ENCODE measurements around the gene MAOA. TPM values are rescaled to one million over a fixed set of nuclear protein-coding genes. Genes with fewer than 3 reads are reported as not detected.

MAOA gene
- polyA plus RNA-seq, 1 donor from 2014 or later, result 1.3 TPM

- Histone ChIP-seq H3K36me3 (ENCODE audit: insufficient read depth, low read length) (no peaks in the 10 kb centered on the region), H3K9me3 (ENCODE audit: low read length) (no peaks in the 10 kb centered on the region), H3K79me2 (replicated peaks; ENCODE audit: insufficient read depth, low read length) (no peaks in the 10 kb centered on the region), H3F3A (ENCODE audit: insufficient read depth, low read length, poor library complexity, severe bottlenecking) (no peaks in the 10 kb centered on the region), H3K9ac (ENCODE audit: low read length) (no peak overlapping the region), H3K9me2 (ENCODE audit: insufficient read depth, low read length) (no peaks in the 10 kb centered on the region), H3K4me2 (ENCODE audit: low read length) (no peak overlapping the region), H2AFZ (ENCODE audit: low read depth, low read length) (no peak overlapping the region), H3K27ac (ENCODE audit: low read length) (no peak overlapping the region), H3K4me3 (ENCODE audit: low read length) (no peak overlapping the region), H3K27me3 (ENCODE audit: insufficient read depth, low read depth, low read length) (no peaks in the 10 kb centered on the region), H4K20me1 (ENCODE audit: insufficient read depth) (no peaks in the 10 kb centered on the region)
- TF ChIP-seq MXI1 (conservative IDR thresholded peaks at IDR 0.05; ENCODE audit: poor library complexity, severe bottlenecking) (no peak), SMC3 (conservative IDR thresholded peaks at IDR 0.05; ENCODE audit: poor library complexity) (no peak), EZH2 (IDR thresholded peaks at IDR 0.05; ENCODE audit: borderline replicate concordance, insufficient read depth, low read length, poor library complexity, severe bottlenecking) (no peak), POLR2AphosphoS5 (IDR thresholded peaks at IDR 0.05) (no peak), REST (IDR thresholded peaks at IDR 0.05; ENCODE audit: borderline replicate concordance) (no peak), RAD21 (conservative IDR thresholded peaks at IDR 0.05) (no peak), CTCF (IDR thresholded peaks at IDR 0.05; ENCODE audit: poor library complexity, severe bottlenecking) (no peak)
Observed at GRCh38 chrX:43744284-43744683, 88.2 kb downstream of the MAOA start.

GRCh38 chrX:43745938-43746721 is 90.0 kb downstream of the MAOA start:
- Histone ChIP-seq H3K9ac (ENCODE audit: low read length) (no peak overlapping the region), H3K36me3 (ENCODE audit: insufficient read depth, low read length) (no peaks in the 10 kb centered on the region), H3K4me2 (ENCODE audit: low read length) (no peak overlapping the region), H3K4me3 (ENCODE audit: low read length) (no peak overlapping the region), H3K9me3 (ENCODE audit: low read length) (no peaks in the 10 kb centered on the region), H3K27ac (ENCODE audit: low read length) (no peak overlapping the region), H4K20me1 (ENCODE audit: insufficient read depth) (no peaks in the 10 kb centered on the region), H3K27me3 (ENCODE audit: insufficient read depth, low read depth, low read length) (no peaks in the 10 kb centered on the region), H3F3A (ENCODE audit: insufficient read depth, low read length, poor library complexity, severe bottlenecking) (no peaks in the 10 kb centered on the region), H2AFZ (ENCODE audit: low read depth, low read length) (no peak overlapping the region), H3K79me2 (replicated peaks; ENCODE audit: insufficient read depth, low read length) (no peaks in the 10 kb centered on the region), H3K9me2 (ENCODE audit: insufficient read depth, low read length) (no peaks in the 10 kb centered on the region)
- no peak for TF ChIP-seq EP300 (conservative IDR thresholded peaks at IDR 0.05; ENCODE audit: poor library complexity, severe bottlenecking)
- TF ChIP-seq RAD21 (conservative IDR thresholded peaks at IDR 0.05), result no peak
- no peak for TF ChIP-seq MXI1 (conservative IDR thresholded peaks at IDR 0.05; ENCODE audit: poor library complexity, severe bottlenecking)
- no peak for TF ChIP-seq TAF1 (IDR thresholded peaks at IDR 0.05; ENCODE audit: low read depth)
- no peak for TF ChIP-seq POLR2AphosphoS5 (IDR thresholded peaks at IDR 0.05)
- TF ChIP-seq EZH2 (IDR thresholded peaks at IDR 0.05; ENCODE audit: borderline replicate concordance, insufficient read depth, low read length, poor library complexity, severe bottlenecking), result no peak
- no peak for TF ChIP-seq SMC3 (conservative IDR thresholded peaks at IDR 0.05; ENCODE audit: poor library complexity)
- TF ChIP-seq REST (IDR thresholded peaks at IDR 0.05; ENCODE audit: borderline replicate concordance), result no peak
- TF ChIP-seq CTCF (IDR thresholded peaks at IDR 0.05; ENCODE audit: poor library complexity, severe bottlenecking), result no peak
